Stimulated activated CD8-positive, alpha-beta memory T cell treated with anti-CD3 and anti-CD28 coated beads, Interleukin-4, amount 100 ng/mL, for 4 hours (primary cell): ENCODE results near the gene ADGRL3.

ENCODE experiments used
- DNase-seq, 2 donors: peaks; one replicate each; pipeline ENCODE4 v3.0.0-alpha.2; 2020; ENCODE audit warnings: low read depth in 2 of 2, low spot score in 1 of 2

ADGRL3 gene

GRCh38 chr4:61275241-61275640 is 75.1 kb downstream of the ADGRL3 start:
- no peak for DNase-seq

GRCh38 chr4:61276029-61276428 is 75.9 kb downstream of the ADGRL3 start:
- DNase-seq = no peak

- no peak for DNase-seq
Observed at GRCh38 chr4:61277785-61278760, 77.9 kb downstream of the ADGRL3 start.

GRCh38 chr4:61292322-61292721 is 92.2 kb downstream of the ADGRL3 start:
- no peak for DNase-seq

GRCh38 chr4:61293707-61294400 is 93.7 kb downstream of the ADGRL3 start:
- DNase-seq = no peak

- no peak for DNase-seq
Observed at GRCh38 chr4:61294936-61295335, 94.8 kb downstream of the ADGRL3 start.

- DNase-seq = no peak
Observed at GRCh38 chr4:61296144-61296543, 96.0 kb downstream of the ADGRL3 start.

- DNase-seq = no peak
Observed at GRCh38 chr4:61298178-61298740, 98.1 kb downstream of the ADGRL3 start.

GRCh38 chr4:61299316-61299715 is 99.2 kb downstream of the ADGRL3 start:
- DNase-seq = no peak

- DNase-seq = no peak
Observed at GRCh38 chr4:61300266-61300844, 100.2 kb downstream of the ADGRL3 start.

- DNase-seq = no peak
Observed at GRCh38 chr4:61301271-61301670, 101.1 kb downstream of the ADGRL3 start.

GRCh38 chr4:61308033-61308432 is 107.9 kb downstream of the ADGRL3 start:
- no peak for DNase-seq

GRCh38 chr4:61309616-61310015 is 109.5 kb downstream of the ADGRL3 start:
- no peak for DNase-seq

GRCh38 chr4:61312526-61312925 is 112.4 kb downstream of the ADGRL3 start:
- DNase-seq = no peak

GRCh38 chr4:61318431-61318830 is 118.3 kb downstream of the ADGRL3 start:
- DNase-seq = no peak

GRCh38 chr4:61319156-61319555 is 119.0 kb downstream of the ADGRL3 start:
- DNase-seq = no peak

- DNase-seq = no peak
Observed at GRCh38 chr4:61320154-61320553, 120.0 kb downstream of the ADGRL3 start.

GRCh38 chr4:61320631-61321030 is 120.5 kb downstream of the ADGRL3 start:
- no peak for DNase-seq

- DNase-seq = no peak
Observed at GRCh38 chr4:61332693-61333092, 132.6 kb downstream of the ADGRL3 start.

GRCh38 chr4:61333490-61333889 is 133.4 kb downstream of the ADGRL3 start:
- DNase-seq = no peak

- DNase-seq = no peak
Observed at GRCh38 chr4:61335241-61335763, 135.2 kb downstream of the ADGRL3 start.
